Smooth muscle cell of the umbilical artery (primary cell): ENCODE results near the gene MSS51. TPM values are rescaled to one million over a fixed set of nuclear protein-coding genes. Genes with fewer than 3 reads are reported as not detected.

Source experiments
- total RNA-seq: library from RNA; depleted of rRNA; stranded (reverse); fragments of >200 nt; gene quantifications from 2 replicates; pipeline ENCODE4 v1.2.3, GENCODE V29; 2014

MSS51 gene
- total RNA-seq = 2.1 and 2.7 TPM in 2 replicates

DNA sequence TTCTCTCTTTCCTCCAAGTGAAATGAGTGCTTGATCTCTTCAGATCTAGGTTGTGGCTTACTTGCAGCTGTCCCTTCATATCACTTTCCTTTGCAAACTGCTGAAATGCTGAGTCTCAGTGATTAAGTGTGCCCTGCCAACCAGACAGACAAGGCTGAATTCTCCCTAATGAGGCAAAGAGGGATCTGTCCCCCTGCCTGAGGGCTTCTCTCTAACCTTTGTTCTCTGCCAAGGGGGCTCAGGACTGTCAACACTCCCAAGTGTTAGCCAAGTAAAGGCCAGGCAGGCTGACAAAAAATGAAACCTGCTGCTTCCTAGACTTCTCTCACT, at the start of gene MSS51:
Gene MSS51 (minus strand): TSS at position 24 of the 330 bp plus-strand sequence. CDS start 5,277 bp downstream, outside the sequence.

DNA sequence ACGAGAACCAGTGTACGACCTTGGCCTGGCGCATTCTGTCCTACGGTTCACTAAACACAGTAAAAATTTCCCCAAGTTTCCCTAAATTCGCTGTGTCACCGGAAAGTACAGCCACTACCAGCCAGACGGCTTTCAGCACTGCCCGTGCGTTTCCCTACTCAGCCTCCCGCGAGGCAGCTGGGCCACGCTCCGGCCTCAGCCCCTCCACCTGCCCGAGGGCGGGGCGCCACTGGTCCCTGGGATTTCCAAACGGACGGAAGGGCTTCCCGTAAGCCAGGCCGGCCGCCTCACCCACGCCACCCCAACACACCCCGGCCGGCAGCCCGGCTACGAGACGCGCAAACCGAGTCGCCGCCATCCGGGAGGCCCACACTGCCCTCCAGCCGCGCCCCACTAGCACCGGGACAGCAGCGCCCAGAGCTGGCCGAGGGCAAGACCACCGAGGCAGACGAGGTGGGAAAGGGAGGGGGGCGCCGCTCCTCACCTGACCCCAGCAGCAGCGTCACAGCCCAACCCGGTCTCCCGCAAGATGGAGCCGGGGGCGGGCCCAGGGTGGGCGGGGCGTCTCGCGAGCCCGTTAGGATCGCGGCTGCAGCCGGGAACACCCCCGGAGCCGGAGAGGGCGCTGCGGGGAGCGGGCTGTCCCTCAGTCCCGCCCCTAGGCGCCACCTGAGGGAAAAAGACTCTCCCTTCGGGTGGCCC, 19.7 kb downstream of the MSS51 start, which contains the start of gene ANXA7:
Gene ANXA7 (minus strand): TSS at position 531 of the 702 bp plus-strand sequence. CDS start 13,202 bp downstream, outside the sequence.

Other genes starting within 250 kb of the MSS51 start
- 22.0 and 34.3 TPM in 2 replicates for gene DNAJC9, start 186.3 kb downstream of the MSS51 start, total RNA-seq
- gene MRPS16, start 180.9 kb downstream of the MSS51 start, total RNA-seq = 45.4 and 54.6 TPM in 2 replicates
- gene CFAP70, start 74.7 kb downstream of the MSS51 start, total RNA-seq = 0.97 and 1.5 TPM in 2 replicates
- gene ANXA7, start 19.5 kb downstream of the MSS51 start, total RNA-seq = 103 and 121 TPM in 2 replicates
- gene PPP3CB, start 62.5 kb upstream of the MSS51 start, total RNA-seq = 43.4 and 66.7 TPM in 2 replicates
- 9.8 and 11.8 TPM in 2 replicates for gene USP54, start 157.8 kb upstream of the MSS51 start, total RNA-seq
- gene MYOZ1, start 207.9 kb upstream of the MSS51 start, total RNA-seq = 0.05 and 0.30 TPM in 2 replicates
- 0.42 TPM in 1 of 2 replicates, not detected in the other for gene SYNPO2L, start 222.5 kb upstream of the MSS51 start, total RNA-seq